HepG2 (cell line): ENCODE measurements around the gene KANSL1.
"Not testable (repeated sequence)": the region's sequence is repeated elsewhere in the genome, so short reads cannot be mapped to it uniquely, and the experiment has no call there.

Source experiments
- CC2D1A ChIP-seq: sonication (generic); formaldehyde crosslinking; IDR thresholded peaks from 2 replicates; pipeline ENCODE4 v1.8.1; 2023; ENCODE audit warnings: mild to moderate bottlenecking, missing genetic modification reagents
- CEBPB ChIP-seq: IDR thresholded peaks from 2 replicates; pipeline ENCODE4 v1.6.1; 2011; ENCODE audit warnings: low read depth, low read length, improper control_type of control experiment, borderline replicate concordance
- CTCF ChIP-seq: sonication (generic); formaldehyde crosslinking; IDR thresholded peaks from 2 replicates; pipeline ENCODE4 v1.5.0; 2020; ENCODE audit warnings: mild to moderate bottlenecking, missing genetic modification reagents, moderate library complexity
- IRF1 ChIP-seq: sonication (generic); formaldehyde crosslinking; IDR thresholded peaks from 2 replicates; pipeline ENCODE4 v1.4.0; 2020; ENCODE audit warnings: low read depth, mild to moderate bottlenecking, missing genetic modification reagents
- NPAS2 ChIP-seq: sonication (generic); formaldehyde crosslinking; IDR thresholded peaks from 2 replicates; pipeline ENCODE4 v1.8.0; 2022; ENCODE audit warnings: mild to moderate bottlenecking, missing genetic modification reagents, borderline replicate concordance
- ZBTB7A ChIP-seq: sonication (generic); formaldehyde crosslinking; IDR thresholded peaks from 2 replicates; pipeline ENCODE4 v1.8.0; 2022; ENCODE audit warnings: mild to moderate bottlenecking, missing genetic modification reagents
- ZNF235 ChIP-seq: sonication (generic); formaldehyde crosslinking; IDR thresholded peaks from 2 replicates; pipeline ENCODE4 v1.8.1; 2023; ENCODE audit warnings: mild to moderate bottlenecking, missing genetic modification reagents, borderline replicate concordance
- ZNF510 ChIP-seq: sonication (generic); formaldehyde crosslinking; IDR thresholded peaks from 2 replicates; pipeline ENCODE4 v1.4.0; 2020; ENCODE audit warnings: low read depth, mild to moderate bottlenecking, missing genetic modification reagents

- not testable (repeated sequence) for TF ChIP-seq ZNF510 (CRISPR knock-in tag); ZNF235 (CRISPR knock-in tag); CTCF; CEBPB; ZBTB7A (CRISPR knock-in tag); CC2D1A; IRF1 (CRISPR knock-in tag); NPAS2 (CRISPR knock-in tag)
These were observed 90.4 kb downstream of the KANSL1 start for GRCh38 chr17:46102806-46103205.
